Osteocyte (in vitro differentiated cells): ENCODE data around the gene GARS1. TPM values are rescaled to one million over a fixed set of nuclear protein-coding genes. Genes with fewer than 3 reads are reported as not detected.

Source experiments
- DNase-seq: peaks from one replicate; pipeline ENCODE4 v3.0.0; 2021; ENCODE audit warnings: mixed read lengths; ENCODE audit not compliant: unreplicated experiment; ENCODE audit errors: extremely low spot score
- H3K27ac Mint-ChIP-seq: one replicate; pipeline ENCODE4 v1.8.0; 2021; ENCODE audit warnings: mild to moderate bottlenecking, mixed read lengths; ENCODE audit not compliant: unreplicated experiment
- H3K27me3 Mint-ChIP-seq: one replicate; pipeline ENCODE4 v1.8.0; 2021; ENCODE audit warnings: mixed read lengths; ENCODE audit not compliant: unreplicated experiment
- H3K36me3 Mint-ChIP-seq: one replicate; pipeline ENCODE4 v1.8.0; 2021; ENCODE audit warnings: mixed read lengths; ENCODE audit not compliant: unreplicated experiment
- H3K4me1 Mint-ChIP-seq: one replicate; pipeline ENCODE4 v1.8.0; 2021; ENCODE audit warnings: mixed read lengths; ENCODE audit not compliant: unreplicated experiment
- H3K4me3 Mint-ChIP-seq: one replicate; pipeline ENCODE4 v1.8.0; 2021; ENCODE audit warnings: mild to moderate bottlenecking, moderate library complexity, mixed read lengths; ENCODE audit not compliant: unreplicated experiment
- H3K9me3 Mint-ChIP-seq: one replicate; pipeline ENCODE4 v1.8.0; 2021; ENCODE audit warnings: mixed read lengths; ENCODE audit not compliant: unreplicated experiment
- CTCF ChIP-seq: fragments of 200-600 bp; sonication (generic); IDR thresholded peaks from 2 replicates; pipeline ENCODE4 v1.5.0; 2021; ENCODE audit warnings: antibody characterized with exemption, mild to moderate bottlenecking, moderate library complexity
- total RNA-seq: library from RNA; stranded (reverse); gene quantifications from 2 replicates; pipeline ENCODE4 v1.2.1, GENCODE V29; 2021

The GARS1 gene
- total RNA-seq, 1 donor from 2014 or later = 320 TPM

- TF ChIP-seq CTCF = no peak
- Mint-ChIP-seq H3K27ac (no peak overlapping the region), H3K4me3 (no peak overlapping the region), H3K36me3 (peaks cover 2% of the 10 kb centered on the region), H3K9me3 (no peaks in the 10 kb centered on the region), H3K27me3 (peaks cover 3% of the 10 kb centered on the region), H3K4me1 (no peaks in the 10 kb centered on the region)
- DNase-seq = no peak
Measured at GRCh38 chr7:30652698-30653641, 58.3 kb downstream of the GARS1 start.

- Mint-ChIP-seq H3K27ac (no peak overlapping the region), H3K36me3 (peaks cover 2% of the 10 kb centered on the region), H3K4me3 (no peak overlapping the region), H3K27me3 (peaks cover 3% of the 10 kb centered on the region), H3K4me1 (no peaks in the 10 kb centered on the region), H3K9me3 (no peaks in the 10 kb centered on the region)
- no peak for TF ChIP-seq CTCF
- DNase-seq = no peak
Measured at GRCh38 chr7:30654296-30655090, 59.8 kb downstream of the GARS1 start.

GRCh38 chr7:30655096-30655970 lies 60.7 kb downstream of the GARS1 start:
- no peak for TF ChIP-seq CTCF
- Mint-ChIP-seq H3K4me1 (no peaks in the 10 kb centered on the region), H3K36me3 (peaks cover 2% of the 10 kb centered on the region), H3K27ac (no peak overlapping the region), H3K4me3 (no peak overlapping the region), H3K9me3 (no peaks in the 10 kb centered on the region), H3K27me3 (peaks cover 3% of the 10 kb centered on the region)
- DNase-seq = no peak

GRCh38 chr7:30656006-30656957 lies 61.6 kb downstream of the GARS1 start:
- no peak overlapping the region for H3K4me3 Mint-ChIP-seq
- H3K9me3 Mint-ChIP-seq = no peaks in the 10 kb centered on the region
- peaks cover 3% of the 10 kb centered on the region for H3K27me3 Mint-ChIP-seq
- no peak for DNase-seq
- no peak overlapping the region for H3K27ac Mint-ChIP-seq
- peaks cover 2% of the 10 kb centered on the region for H3K36me3 Mint-ChIP-seq
- no peaks in the 10 kb centered on the region for H3K4me1 Mint-ChIP-seq
- no peak for TF ChIP-seq CTCF
